HG02571 (cell line): ENCODE measurements around the gene SEPSECS.

Experiments used
- ATAC-seq: cut with Tn5 transposase; IDR thresholded peaks from one replicate; pipeline ENCODE4 v1.9.1; 2021; ENCODE audit warnings: mild to moderate bottlenecking, moderate library complexity; ENCODE audit not compliant: unreplicated experiment

Gene SEPSECS

DNA sequence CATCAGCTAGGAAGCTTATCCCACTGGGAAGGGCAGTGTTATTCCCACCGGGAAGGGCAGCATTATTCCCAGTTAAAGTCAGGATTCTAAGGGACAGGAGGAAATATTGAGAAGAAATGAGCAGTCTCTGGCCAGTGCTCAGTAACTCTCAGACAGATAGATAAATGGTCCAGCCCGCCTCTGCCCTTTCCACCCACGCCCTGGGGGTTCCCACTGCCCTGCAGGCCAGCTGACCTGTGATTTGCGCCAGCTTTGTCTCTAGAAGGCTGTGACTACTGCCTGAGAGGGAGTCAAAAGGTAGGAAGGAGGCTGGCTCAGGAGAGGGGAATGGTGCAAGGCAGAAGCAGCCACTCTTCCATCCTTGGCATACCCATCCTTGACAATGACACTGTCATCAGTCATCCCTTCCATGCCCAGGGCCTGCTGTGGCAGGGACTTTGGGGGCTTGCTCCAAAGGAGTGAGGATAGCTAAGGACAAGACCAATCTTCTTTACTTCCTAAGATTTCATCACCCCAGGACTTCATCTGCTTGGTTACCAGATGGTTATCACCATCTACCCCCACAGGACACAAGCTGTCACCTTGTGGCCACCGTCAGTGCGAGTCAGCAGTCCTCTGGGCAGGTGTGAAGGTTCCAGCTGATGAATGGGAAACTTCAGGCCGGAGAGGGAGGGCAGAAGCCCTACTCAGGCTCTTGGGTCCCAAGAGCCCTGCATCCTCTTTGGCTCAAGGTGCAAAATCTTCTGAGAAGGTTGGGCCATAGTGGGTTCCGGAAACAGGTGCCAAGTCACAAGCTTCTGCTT is 49.5 kb downstream of the SEPSECS start:
- ATAC-seq, result no peak

GRCh38 chr4:25109511-25109910 is 50.7 kb downstream of the SEPSECS start:
- ATAC-seq, result no peak

- no peak for ATAC-seq
Measured at GRCh38 chr4:25108556-25108955, 51.7 kb downstream of the SEPSECS start.

DNA sequence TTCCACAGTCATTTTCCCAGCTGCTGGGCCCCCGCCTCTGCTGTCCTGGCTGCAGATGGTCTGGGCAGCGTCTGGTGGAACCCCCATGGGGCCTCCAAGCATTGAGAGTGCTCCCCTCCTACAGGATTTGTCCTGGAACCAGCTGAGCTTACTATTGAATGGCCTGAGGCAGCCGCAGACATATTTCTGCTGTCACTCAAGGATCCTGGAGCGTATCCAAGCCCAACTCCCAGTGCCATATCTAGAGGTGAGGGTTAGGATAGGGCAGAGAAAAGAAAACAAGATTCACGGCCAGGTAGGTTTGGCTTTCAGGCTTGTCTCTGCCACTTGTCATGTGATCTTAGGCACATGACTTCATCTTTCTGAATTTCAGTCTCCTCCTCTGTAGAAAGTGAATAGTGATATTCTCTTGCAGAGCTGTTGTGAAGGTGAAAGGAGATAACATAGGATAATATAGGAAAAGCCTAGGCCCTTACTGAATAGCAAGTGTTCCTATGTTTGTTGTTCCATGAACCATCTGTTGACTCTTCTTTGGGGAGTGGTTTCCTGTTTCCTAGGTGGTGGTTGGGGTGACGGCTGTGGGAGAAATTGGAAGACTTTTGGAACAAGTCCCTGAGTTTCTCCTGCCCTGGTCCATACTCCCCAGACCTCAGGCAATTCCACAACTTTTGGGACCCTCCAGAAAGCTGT is 52.3 kb downstream of the SEPSECS start:
- no peak for ATAC-seq

DNA sequence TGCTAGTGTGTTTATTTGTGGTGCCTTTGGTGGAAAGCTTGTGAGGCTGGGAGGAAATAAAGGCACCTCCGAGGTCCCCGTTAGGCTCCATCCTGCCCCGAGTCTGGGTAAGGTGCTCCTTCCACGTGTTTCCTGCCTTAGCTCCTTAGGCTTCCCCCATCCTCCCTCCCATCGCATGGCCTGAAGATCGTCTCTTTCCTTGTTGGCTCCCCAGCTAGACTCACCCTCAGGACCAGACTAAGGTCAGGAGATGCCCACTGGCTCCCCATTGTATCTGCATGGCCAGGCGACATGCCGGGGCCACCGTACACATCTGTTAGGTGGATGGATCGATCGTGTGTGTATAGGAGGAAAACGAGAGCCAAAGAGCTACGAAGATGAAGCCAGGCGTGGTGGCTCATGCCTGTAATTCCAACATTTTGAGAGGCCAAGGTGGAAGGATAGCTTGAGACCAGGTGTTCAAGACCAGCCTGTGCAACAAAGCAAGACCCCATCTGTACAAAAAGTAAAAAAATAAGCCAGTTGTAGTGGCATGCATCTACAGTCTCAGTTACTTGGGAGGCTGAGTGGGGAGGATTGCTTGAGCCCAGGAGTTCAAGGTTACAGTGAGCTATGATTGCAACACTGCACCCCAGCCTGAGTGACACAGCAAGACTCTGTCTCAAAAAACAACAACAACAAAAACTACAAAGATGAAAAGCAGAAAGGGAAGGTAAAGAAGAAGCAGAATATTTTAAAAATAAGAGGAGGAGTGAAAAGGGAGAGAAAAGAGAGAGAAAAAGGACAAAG is 53.7 kb downstream of the SEPSECS start:
- ATAC-seq, result no peak

DNA sequence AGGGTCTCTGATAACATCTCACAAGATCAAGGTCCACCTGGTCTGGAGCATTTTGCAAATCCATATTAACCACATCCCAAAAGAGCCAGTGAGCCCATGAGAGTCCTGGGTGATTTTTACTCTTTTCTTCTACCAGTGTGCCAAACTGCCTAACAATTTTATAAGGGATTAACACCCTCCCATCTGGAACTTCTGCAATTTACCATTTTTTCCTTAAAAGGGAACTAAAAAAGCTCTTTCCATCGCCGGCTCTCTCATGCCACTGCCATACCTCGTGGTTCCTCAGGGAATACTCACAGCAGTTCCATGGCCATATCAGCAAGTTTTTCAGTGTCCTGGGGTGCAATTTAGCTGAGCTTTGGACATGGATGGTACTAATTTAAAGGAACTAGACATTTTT is 55.7 kb downstream of the SEPSECS start:
- no peak for ATAC-seq

- ATAC-seq, result no peak
Measured at GRCh38 chr4:25103418-25103817, 56.8 kb downstream of the SEPSECS start.

- ATAC-seq, result no peak
Measured at GRCh38 chr4:25101836-25102235, 58.4 kb downstream of the SEPSECS start.

DNA sequence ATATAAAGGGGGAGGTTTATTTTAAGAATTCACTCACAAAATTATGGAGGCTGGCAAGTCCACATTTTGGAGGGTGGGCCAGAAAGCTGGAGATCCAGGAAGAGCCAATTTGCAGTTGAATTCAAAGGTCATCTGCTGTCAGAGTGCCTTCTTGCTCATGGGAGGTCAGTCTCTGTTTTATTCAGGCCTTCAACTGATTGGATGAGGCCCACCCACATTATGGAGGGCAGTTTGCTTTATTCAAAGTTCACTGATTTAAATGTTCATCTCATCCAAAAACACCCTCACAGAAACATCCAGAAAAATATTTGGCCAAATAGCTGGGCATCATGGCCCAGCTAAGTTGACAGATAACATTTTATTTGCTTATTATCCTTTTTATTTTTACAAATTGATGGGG is 59.5 kb downstream of the SEPSECS start:
- ATAC-seq, result no peak

DNA sequence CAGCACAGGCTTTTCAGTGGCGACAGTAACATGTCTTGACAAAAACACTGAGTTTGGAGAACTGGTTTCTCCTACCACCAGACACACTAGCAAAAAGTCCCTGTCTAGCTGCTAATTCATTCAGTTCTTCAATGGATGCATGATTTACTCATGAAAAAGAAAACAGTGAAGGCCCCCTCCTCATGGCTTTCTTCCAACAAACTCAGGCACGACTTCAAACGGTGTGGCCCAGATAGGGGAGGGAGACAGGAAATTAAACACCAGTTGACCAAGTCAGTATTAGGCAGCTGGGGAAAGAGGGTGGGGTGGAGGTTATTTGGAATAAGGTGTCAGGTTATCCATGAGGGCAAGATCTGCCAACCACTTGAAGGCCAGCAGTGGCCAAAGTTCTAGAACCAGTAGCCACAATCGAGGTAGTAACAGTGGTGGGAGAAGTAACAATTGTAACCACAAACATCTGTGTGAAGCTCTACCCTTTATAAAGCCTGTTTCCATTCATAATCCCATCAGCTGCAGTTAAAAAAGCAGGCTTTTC is 60.2 kb downstream of the SEPSECS start:
- ATAC-seq, result no peak

DNA sequence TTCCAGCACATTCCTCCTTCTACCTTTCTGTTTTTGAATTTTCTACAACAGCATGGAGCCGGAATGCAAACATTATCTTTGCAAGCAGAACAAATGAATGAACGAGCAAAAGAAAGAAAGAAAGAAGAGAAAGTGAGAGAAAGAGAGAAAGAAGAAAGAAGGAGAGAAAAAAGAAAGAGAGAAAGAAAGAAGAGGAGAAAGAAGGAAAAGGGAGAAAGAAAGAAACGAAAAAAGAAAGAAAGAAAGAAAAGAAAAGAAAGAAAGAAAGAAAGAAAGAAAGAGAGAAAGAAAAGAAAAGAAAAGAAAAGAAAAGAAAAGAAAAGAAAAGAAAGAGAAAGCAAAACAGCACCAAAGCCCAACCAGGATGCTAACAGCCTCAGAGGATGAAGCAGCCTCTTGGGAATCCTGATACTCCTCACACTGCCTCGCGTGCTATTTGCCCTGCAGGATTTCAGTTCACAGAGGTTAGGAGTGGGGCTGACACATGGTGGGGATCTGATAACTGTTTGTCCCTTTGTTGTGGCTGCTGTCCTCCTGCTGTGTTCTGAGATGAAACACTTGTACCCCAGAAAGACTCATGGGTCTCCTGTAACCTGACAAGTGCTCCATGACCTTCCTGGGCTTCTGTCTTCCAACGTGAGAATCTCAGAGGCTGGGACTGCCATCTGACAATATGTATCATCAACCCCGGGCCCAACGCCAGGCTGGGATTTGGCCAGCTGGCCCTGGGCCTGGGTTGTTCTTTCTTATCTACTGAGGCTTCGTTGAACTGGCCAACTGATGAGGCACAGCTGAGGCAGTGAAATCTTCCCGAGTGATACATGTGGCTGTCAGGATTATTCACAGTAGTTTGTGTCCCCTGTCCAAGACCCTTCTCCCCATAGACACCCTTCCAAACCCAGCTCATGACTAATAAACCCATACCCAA is 61.0 kb downstream of the SEPSECS start:
- no peak for ATAC-seq

GRCh38 chr4:25096981-25097443 is 63.2 kb downstream of the SEPSECS start:
- ATAC-seq, result no peak

DNA sequence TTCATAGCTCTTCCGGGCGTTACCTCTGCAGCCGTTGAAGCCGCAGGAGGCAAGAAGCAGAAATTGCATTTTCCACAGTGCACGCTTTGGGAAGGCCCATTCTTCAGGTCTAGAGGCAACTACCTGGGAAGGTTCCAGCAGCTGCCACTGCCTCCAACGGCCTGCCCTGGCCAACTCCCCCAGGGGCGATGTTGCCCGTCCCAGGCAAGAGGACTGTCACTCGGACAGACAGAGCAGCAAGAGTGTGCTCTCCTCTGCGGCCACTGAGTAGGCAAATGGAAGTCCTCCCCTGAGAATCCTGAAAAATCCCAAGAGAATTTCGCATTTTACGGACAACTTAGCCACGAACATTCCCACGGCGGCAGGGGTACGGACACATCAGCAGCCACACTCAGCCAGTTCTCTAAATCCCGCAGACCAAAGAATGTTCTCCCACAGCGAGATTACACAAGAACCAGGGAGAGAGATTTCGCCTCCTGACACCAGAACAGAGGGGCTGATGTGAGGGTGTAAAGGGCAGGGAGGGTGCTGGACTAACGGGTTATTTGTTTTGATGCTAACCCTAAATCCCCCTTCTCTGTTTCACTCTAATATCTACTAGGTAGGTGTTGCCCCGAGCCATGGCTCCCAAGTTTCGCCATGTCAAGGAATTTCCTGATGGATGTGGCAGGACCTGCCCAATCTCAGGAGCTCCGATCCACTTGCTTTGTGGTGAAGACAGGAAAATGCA is 63.8 kb downstream of the SEPSECS start:
- no peak for ATAC-seq

DNA sequence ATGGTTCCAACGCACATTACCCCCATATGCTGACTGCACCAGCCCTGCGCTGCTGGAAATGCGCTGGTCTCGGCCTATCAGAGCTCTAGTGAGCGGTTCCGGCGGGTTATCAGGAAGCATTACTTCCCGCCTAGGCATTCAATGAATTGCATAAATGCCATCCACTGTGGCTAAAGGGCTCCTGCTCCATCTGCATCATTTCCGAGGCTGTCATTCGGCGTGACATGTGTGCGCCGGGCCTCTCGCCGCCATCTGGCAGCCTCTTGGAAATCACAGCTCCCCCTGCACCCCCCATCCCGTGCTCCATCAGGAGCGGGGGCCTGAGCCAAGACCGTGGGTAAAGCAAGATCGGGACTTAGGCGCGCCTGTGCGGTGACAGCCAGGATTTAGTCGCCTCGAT is 64.4 kb downstream of the SEPSECS start:
- no peak for ATAC-seq

DNA sequence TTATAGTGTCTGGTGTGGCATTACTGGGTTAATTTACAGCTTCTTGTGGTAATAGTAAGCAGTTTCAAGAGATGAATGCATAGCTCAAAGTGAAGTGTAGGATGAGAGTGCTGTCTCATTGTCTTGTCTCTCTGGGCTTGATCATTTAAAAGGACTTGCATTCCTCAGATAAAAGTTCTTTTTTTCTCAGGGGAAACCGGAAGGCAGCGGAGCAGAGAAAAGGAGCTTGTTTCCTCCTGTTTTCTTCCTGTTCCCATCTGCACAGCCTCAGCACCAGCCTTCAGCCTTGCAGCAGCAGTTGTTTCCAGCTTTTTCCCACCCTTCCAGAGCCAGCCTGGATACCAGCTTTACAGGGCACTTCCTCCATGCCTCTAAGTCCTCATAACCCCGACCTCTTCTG is 68.1 kb downstream of the SEPSECS start:
- no peak for ATAC-seq

GRCh38 chr4:25090516-25090915 is 69.7 kb downstream of the SEPSECS start:
- ATAC-seq, result no peak

DNA sequence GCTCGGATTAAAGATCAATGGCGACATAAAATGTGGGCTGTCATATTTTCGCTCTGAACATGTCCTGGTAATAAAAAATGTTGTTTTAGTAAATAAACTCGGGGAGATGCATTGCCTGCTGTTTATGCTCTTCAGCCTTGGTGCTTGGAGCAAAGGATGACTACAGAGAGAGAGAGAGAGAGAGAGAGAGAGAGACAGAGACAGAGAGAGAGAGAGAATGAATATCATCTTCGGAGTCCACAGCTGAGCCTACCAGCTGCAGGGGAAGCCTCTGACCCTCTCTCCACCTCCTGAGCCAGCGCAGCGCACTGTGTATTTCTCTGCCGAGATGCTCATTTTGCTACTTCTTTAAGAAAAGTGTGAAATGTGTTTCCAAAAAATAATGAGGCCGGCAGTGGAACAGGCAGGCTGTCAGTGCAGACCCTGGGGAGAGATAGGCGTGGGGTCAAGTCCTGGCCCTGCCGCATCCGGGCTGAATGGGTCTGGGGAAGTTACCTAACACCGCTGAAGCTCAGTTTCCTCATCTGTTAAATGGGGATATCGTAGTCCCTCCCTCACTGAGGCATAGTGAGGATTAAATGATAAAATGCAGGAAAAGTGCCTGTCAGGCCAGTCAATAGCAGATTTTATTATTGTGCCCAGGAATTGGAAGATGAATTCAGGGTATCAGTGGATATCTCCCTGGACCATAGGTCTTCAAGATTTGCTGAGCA is 71.0 kb downstream of the SEPSECS start:
- ATAC-seq, result no peak

- no peak for ATAC-seq
Measured at GRCh38 chr4:25088093-25088952, 71.9 kb downstream of the SEPSECS start.
